HepG2 (cell line): Measurements from ENCODE around the gene UPK1A. TPM values are rescaled to one million over a fixed set of nuclear protein-coding genes. Genes with fewer than 3 reads are reported as not detected.

Experiments used
- ATAC-seq: fragments of 200-7000 bp; cut with Tn5 transposase; 3 replicates; pipeline ENCODE4 v1.9.1; 2020; ENCODE audit warnings: mild to moderate bottlenecking, moderate library complexity
- BruUV-seq: library from RNA; stranded (reverse); fragments of 400-500 nt; replicated peaks from 2 replicates; lab custom pipeline; 2021; lab: Mats Ljungman, UMichigan
- CTCF ChIA-PET: fragments of 300-600 bp; formaldehyde crosslinking; extraction: SDS; loops from one replicate; lab custom pipeline; 2021; ENCODE audit warnings: low total read pairs, inconsistent platforms, low intra/inter-chr PET ratio; lab: Yijun Ruan, JAX
- POLR2A ChIA-PET: fragments of 350-600 bp; sonication (Branson Sonifier 250); formaldehyde crosslinking; loops from one replicate; lab custom pipeline; 2020; ENCODE audit warnings: antibody characterized with exemption, inconsistent platforms; lab: Yijun Ruan, JAX
- DNase-seq: peaks from one replicate; pipeline ENCODE4 v3.0.0-alpha.2; 2015; ENCODE audit warnings: low spot score
- FAIRE-seq: peaks from 3 replicates; lab custom pipeline; 2011; peaks lifted over from hg19 to GRCh38; lab: Jason Lieb, UNC
- H2AFZ ChIP-seq: one replicate; pipeline ENCODE4 v1.6.1; 2011; ENCODE audit warnings: low read length, inconsistent platforms
- H3K27ac ChIP-seq: fragments of 300-600 bp; 3 replicates; pipeline ENCODE4 v1.8.0; 2011; ENCODE audit warnings: mixed run types, mild to moderate bottlenecking, mixed read lengths, low read length, inconsistent platforms; ENCODE audit not compliant: insufficient read depth; ENCODE audit errors: extremely low read length
- H3K27me3 ChIP-seq, 2 experiments: fragments of 200-600 bp in 1 of 2; 2 replicates in 1 of 2; 3 replicates in 1 of 2; pipeline versions ENCODE4 v1.6.0 to v1.8.0; 2011; ENCODE audit warnings: low read length in 2 of 2, mild to moderate bottlenecking in 2 of 2, moderate library complexity in 2 of 2, inconsistent platforms in 1 of 2; ENCODE audit not compliant: insufficient read depth in 2 of 2, control insufficient read depth in 1 of 2
- H3K36me3 ChIP-seq, 2 experiments: fragments of 200-600 bp in 1 of 2; replicated peaks in 1 of 2; 2 replicates in 1 of 2; 3 replicates in 1 of 2; pipeline versions ENCODE4 v1.5.1 to v1.8.0; 2011; ENCODE audit warnings: low read length in 2 of 2, inconsistent platforms in 1 of 2; ENCODE audit not compliant: insufficient read depth in 2 of 2, control insufficient read depth in 1 of 2
- H3K4me1 ChIP-seq: 2 replicates; pipeline ENCODE4 v1.5.1; 2012; ENCODE audit warnings: low read length, inconsistent platforms; ENCODE audit not compliant: insufficient read depth
- H3K4me2 ChIP-seq: 2 replicates; pipeline ENCODE4 v1.6.0; 2011; ENCODE audit warnings: low read depth, low read length, inconsistent platforms
- H3K4me3 ChIP-seq, 3 experiments: fragments of 200-600 bp in 1 of 3; sonication (generic), shearing (Covaris generic) in 1 of 3; replicated peaks in 1 of 3; 2 replicates each; pipeline ENCODE4 v1.5.1; 2011 to 2016; ENCODE audit warnings: low read length in 3 of 3, inconsistent platforms in 2 of 3, low read depth in 2 of 3, mild to moderate bottlenecking in 2 of 3, control low read depth in 1 of 3, mixed read lengths in 1 of 3; ENCODE audit not compliant: insufficient read depth in 1 of 3
- H3K79me2 ChIP-seq: one replicate; pipeline ENCODE4 v1.6.1; 2011; ENCODE audit warnings: low read length, inconsistent platforms; ENCODE audit not compliant: insufficient read depth
- H3K9ac ChIP-seq: 2 replicates; pipeline ENCODE4 v1.6.0; 2011; ENCODE audit warnings: mild to moderate bottlenecking, low read depth, low read length, inconsistent platforms; ENCODE audit not compliant: insufficient read depth
- H3K9me3 ChIP-seq: 2 replicates; pipeline ENCODE4 v1.5.1; 2012; ENCODE audit warnings: mild to moderate bottlenecking, low read length
- H4K20me1 ChIP-seq: 2 replicates; pipeline ENCODE4 v1.6.0; 2011; ENCODE audit warnings: inconsistent platforms, mild to moderate bottlenecking, low read length, moderate library complexity; ENCODE audit not compliant: insufficient read depth
- CREB3 ChIP-seq: sonication (generic); formaldehyde crosslinking; IDR thresholded peaks from 2 replicates; pipeline ENCODE4 v1.5.0; 2020; ENCODE audit warnings: missing genetic modification reagents
- DR1 ChIP-seq: sonication (generic); formaldehyde crosslinking; IDR thresholded peaks from 2 replicates; pipeline ENCODE4 v1.8.0; 2021; ENCODE audit warnings: mild to moderate bottlenecking, missing genetic modification reagents, inconsistent platforms
- DRAP1 ChIP-seq: IDR thresholded peaks from 2 replicates; pipeline ENCODE4 v1.6.1; 2016; ENCODE audit warnings: missing genetic modification reagents, missing compliant biosample characterization
- GABPA ChIP-seq, 2 experiments: IDR thresholded peaks; 2 replicates each; pipeline ENCODE4 v1.6.1; 2011 to 2016; ENCODE audit warnings: low read depth in 2 of 2, low read length in 1 of 2, missing biosample characterization in 1 of 2, missing genetic modification characterization in 1 of 2
- HMGXB3 ChIP-seq: sonication (generic); formaldehyde crosslinking; IDR thresholded peaks from 2 replicates; pipeline ENCODE4 v1.4.0; 2020; ENCODE audit warnings: missing genetic modification reagents, borderline replicate concordance
- MAZ ChIP-seq, 2 experiments: sonication (generic) in 1 of 2; formaldehyde crosslinking in 1 of 2; IDR thresholded peaks; 2 replicates each; pipeline versions ENCODE4 v1.5.0 to v1.6.1; 2012 to 2020; ENCODE audit warnings: low read depth in 2 of 2, mild to moderate bottlenecking in 2 of 2, borderline replicate concordance in 1 of 2, improper control_type of control experiment in 1 of 2, low read length in 1 of 2, missing genetic modification reagents in 1 of 2, moderate library complexity in 1 of 2
- MXD3 ChIP-seq: IDR thresholded peaks from 2 replicates; pipeline ENCODE4 v1.6.1; 2016; ENCODE audit warnings: mild to moderate bottlenecking, missing biosample characterization, missing genetic modification reagents
- SRSF9 ChIP-seq: fragments of 200-400 bp; formaldehyde crosslinking; IDR thresholded peaks from 2 replicates; pipeline ENCODE4 v1.6.1; 2018; ENCODE audit warnings: borderline replicate concordance, mild to moderate bottlenecking, low read depth, low read length; ENCODE audit not compliant: insufficient read depth, poor library complexity, severe bottlenecking
- ZNF124 ChIP-seq: sonication (generic); formaldehyde crosslinking; IDR thresholded peaks from 2 replicates; pipeline ENCODE4 v1.4.0; 2020; ENCODE audit warnings: missing genetic modification reagents
- ZNF234 ChIP-seq: sonication (generic); formaldehyde crosslinking; conservative IDR thresholded peaks from 2 replicates; pipeline ENCODE4 v1.5.1; 2020; ENCODE audit warnings: mild to moderate bottlenecking, missing genetic modification reagents
- ZNF629 ChIP-seq: sonication (generic); formaldehyde crosslinking; conservative IDR thresholded peaks from 2 replicates; pipeline ENCODE4 v1.5.0; 2020; ENCODE audit warnings: missing genetic modification reagents
- ZNF883 ChIP-seq: sonication (generic); formaldehyde crosslinking; IDR thresholded peaks from 2 replicates; pipeline ENCODE4 v1.5.1; 2020; ENCODE audit warnings: mild to moderate bottlenecking, missing genetic modification reagents; ENCODE audit errors: not compliant biosample characterization
- WGBS: methylation state at CpG from one replicate; pipeline ENCODE4 v1.1.6; 2017; ENCODE audit warnings: low lambda C conversion rate; 5-methylcytosine and 5-hydroxymethylcytosine counted together
- in situ Hi-C: cut with HindIII; loops from 2 replicates; pipeline ENCODE4 v1.10.0; 2017; ENCODE audit warnings: low pct_unique_long_range_greater_than_20kb; ENCODE audit not compliant: extremely low pct_ligation_motif_present
- intact Hi-C: fragments of 100-400 bp; cut with micrococcal nuclease; formaldehyde crosslinking; loops from one replicate; pipeline ENCODE4 v1.10.0; 2022; ENCODE audit not compliant: unreplicated experiment
- polyA plus RNA-seq, 8 experiments: library from polyadenylated mRNA; depleted of rRNA in 3 of 8; stranded (reverse) in 7 of 8; unstranded in 1 of 8; fragments of >200 nt; fragmentation: Illumina TruSeq in 4 of 8; extraction: Trizol in 4 of 8; gene quantifications; 2 replicates each; pipeline versions ENCODE4 v1.2.1 to v1.2.3, GENCODE V29; 2011 to 2016; ENCODE audit warnings: low read depth in 4 of 8, missing spikeins in 1 of 8, mixed read lengths in 1 of 8; ENCODE audit not compliant: insufficient read depth in 1 of 8
- total RNA-seq, 5 experiments: library from RNA; depleted of rRNA; stranded (reverse); fragments of >200 nt; fragmentation: Illumina TruSeq; extraction: Trizol; gene quantifications; 2 replicates each; pipeline ENCODE4 v1.2.3, GENCODE V29; 2016; ENCODE audit warnings: low read depth in 1 of 5

Gene UPK1A
- total and polyA plus RNA-seq, 2 of the 13 experiments (the other 11 are each of a cell fraction or from before 2014, with no cell fraction given): 2.9 TPM; not detected in 1

GRCh38 chr19:35648017-35648961 lies 18.0 kb upstream of the UPK1A start, which contains the start of gene COX6B1:
Gene COX6B1 (plus strand): TSS chr19:35648323. CDS start chr19:35651244, 2,921 bp downstream.
- Histone ChIP-seq H3K36me3 (peaks cover 6 to 14% of the 10 kb centered on the region in 2 experiments; a peak in 3 of 5 replicates), H3K27me3 (no peaks in the 10 kb centered on the region; a peak in 1 of 5 replicates), H4K20me1 (no peaks in the 10 kb centered on the region), H2AFZ (no peak within 1 kb of the TSS), H3K79me2 (peaks cover 21% of the 10 kb centered on the region), H3K4me2 (peak within 1 kb of the TSS; percentile 85), H3K4me3 (peak within 1 kb of the TSS; percentile 92 to 93 (median 93)), H3K4me1 (peaks cover 51% of the 10 kb centered on the region), H3K9ac (peak within 1 kb of the TSS; percentile 91), H3K27ac (peak within 1 kb of the TSS; percentile 74), H3K9me3 (no peaks in the 10 kb centered on the region)
- BruUV-seq: TSS peak; percentile 91
- 2% methylated on average over 33 of the region's 46 CpGs for WGBS
- in situ Hi-C loops (no loop called here), intact Hi-C loops (loop anchor here (1.0 to 10.0 kb wide), 2 partner anchors 13 to 93 kb away; no protein-coding TSS in a partner anchor)
- peak; percentile 97 for DNase-seq
- POLR2A ChIA-PET: interaction anchor here (0.8 to 1.8 kb wide), 14 partner anchors 10 to 138 kb away, joined by 3 to 38 read pairs (median 5); partner anchors contain the start of genes HAUS5, LIN37, PSENEN and RBM42
- CTCF ChIA-PET: no interaction called here
- peak; percentile 97 for FAIRE-seq
- peak; percentile 70 for ATAC-seq
- no peak for TF ChIP-seq ZNF124 (CRISPR knock-in tag)
- TF ChIP-seq ZNF883: no peak
- TF ChIP-seq ZNF629 (CRISPR knock-in tag): no peak
- TF ChIP-seq SRSF9: no peak
- TF ChIP-seq CREB3 (CRISPR knock-in tag): no peak
- no peak for TF ChIP-seq MXD3 (CRISPR knock-in tag)
- peak; percentile 63; the same call in 1 of the 2 replicates for TF ChIP-seq DR1 (CRISPR knock-in tag)
- TF ChIP-seq HMGXB3 (CRISPR knock-in tag): 0 out of 2 replicates have a peak, but pooled peaks have one; percentile 34
- 0 out of 2 replicates have a peak, but pooled peaks have one; percentile 26 for TF ChIP-seq ZNF234 (CRISPR knock-in tag)
- TF ChIP-seq MAZ (IDR thresholded peaks at IDR 0.05; ENCODE audit: borderline replicate concordance, low read depth, low read length): no peak
- no peak for TF ChIP-seq MAZ (CRISPR knock-in tag; IDR thresholded peaks at IDR 0.05; ENCODE audit: low read depth)
- TF ChIP-seq DRAP1 (CRISPR knock-in tag): peak; percentile 96
- peak; percentile 87 for TF ChIP-seq GABPA (IDR thresholded peaks at IDR 0.05; ENCODE audit: low read depth, low read length)
- TF ChIP-seq GABPA (CRISPR knock-in tag; IDR thresholded peaks at IDR 0.05; ENCODE audit: low read depth): peak; percentile 96
